ENCODE measurements around the gene CLK4.

CLK4 gene

DNA sequence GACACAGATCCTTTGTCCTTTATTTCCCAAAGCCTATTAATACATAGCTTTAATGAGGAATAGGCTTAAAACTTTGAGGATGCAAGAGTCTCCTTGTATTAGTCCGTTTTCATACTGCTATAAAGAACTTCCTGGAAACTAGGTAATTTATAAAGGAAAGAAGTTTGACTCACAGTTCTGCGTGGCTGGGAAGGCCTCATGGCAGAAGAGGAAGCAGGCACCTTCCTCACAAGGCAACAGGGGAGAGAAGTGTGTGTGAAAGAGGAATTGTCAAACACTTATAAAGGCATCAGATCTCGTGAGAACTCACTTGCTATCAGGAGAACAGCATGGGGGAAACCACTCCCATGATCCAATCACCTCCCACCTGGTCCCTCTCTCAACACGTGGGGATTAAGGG, 5.4 kb upstream of the CLK4 start:
- DNase-seq = no peak

DNA sequence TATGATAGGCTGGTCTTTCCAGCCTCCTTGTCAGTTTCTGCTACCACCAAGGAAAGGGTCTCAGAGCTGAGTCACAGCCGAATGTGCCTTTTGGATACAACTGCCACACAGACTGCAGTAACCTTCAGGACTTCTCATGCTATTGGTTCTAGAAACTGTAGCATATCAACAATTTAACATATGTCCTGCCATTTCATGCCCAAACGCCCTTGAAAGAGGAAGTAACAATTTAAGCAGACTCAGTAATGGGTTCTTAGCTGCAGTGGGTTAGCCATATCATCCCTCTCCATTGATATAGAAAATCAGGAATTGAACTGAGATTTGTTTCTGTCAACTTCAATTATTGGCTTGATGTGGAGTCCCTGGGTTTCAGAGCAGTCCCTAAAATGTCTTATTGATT, 4.1 kb upstream of the CLK4 start:
- DNase-seq = no peak

DNA sequence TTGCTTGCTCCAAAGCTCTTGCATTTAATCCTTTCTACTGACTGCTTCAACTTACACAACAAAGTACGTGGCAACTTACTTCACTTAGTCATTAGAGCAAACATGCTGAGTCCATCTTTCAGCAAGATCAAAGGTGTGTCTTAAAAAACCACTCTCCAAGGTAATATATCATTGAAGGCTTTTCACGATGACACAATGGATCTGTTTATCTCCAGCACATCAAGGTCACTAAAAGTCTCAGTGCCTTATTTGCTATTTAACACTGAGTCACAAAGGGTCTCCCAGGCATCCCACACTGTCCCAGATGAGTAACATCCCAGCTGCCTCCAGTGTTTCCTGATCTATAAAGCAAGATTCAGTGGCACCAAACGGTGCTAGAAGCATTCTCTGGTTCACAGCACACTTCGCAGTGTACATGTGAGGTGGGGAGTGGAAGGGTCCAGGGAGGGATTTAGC, 3.7 kb upstream of the CLK4 start:
- no peak for DNase-seq

DNA sequence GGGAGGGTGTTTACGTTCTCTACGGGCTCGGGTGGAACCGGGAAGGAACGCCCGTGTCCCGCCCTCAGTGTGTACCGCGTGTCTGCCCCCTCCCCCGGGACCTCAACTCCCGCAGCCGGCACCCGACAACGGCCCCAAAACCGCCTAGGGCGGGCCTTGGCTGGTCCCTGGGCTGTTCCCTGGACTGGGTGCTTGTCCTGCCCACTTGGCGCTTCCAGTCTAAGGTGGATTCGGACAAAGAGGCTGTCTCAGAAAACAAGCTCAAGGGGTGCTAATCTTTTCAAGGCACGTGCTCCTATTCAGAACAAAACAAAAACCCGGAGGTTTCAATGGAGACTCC, 379 bp upstream of the CLK4 start:
- DNase-seq = no peak

DNA sequence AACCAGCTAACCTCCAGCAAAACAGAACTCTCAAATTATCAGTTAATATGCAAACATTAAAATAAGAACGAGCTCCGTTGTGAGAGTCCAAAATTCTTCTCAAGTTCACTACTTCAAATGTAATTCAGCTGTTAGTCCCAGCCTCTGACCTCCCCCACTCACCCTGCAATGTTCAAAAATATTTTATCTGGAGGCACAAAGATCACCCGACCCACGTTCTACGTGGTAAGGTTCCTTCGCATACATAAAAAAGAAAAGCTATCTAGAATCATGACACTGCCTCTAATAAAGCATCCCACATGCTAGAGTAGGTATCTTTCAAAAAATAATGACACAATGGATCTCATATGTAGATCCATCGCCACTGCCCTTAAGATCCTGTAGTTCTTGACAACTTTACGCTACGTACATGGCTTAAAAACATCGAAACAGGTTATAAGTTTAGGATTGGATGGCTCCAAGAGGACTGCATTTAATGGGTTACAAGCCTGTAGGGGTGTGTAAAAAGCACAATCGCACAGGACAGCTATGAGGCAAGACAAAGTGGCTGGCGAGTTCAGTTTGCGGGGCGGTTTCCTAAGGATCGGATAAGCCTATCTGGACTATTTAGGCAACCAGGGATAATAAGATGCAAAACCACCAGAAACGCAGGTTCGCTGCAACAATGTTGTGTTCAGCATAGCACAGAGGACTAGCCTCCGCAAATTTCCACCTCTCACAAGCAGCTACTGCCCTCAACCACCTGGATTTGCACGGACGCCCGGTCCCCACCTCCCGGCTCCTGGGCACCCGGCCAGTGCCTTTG, 969 bp downstream of the CLK4 start:
- DNase-seq = no peak

DNA sequence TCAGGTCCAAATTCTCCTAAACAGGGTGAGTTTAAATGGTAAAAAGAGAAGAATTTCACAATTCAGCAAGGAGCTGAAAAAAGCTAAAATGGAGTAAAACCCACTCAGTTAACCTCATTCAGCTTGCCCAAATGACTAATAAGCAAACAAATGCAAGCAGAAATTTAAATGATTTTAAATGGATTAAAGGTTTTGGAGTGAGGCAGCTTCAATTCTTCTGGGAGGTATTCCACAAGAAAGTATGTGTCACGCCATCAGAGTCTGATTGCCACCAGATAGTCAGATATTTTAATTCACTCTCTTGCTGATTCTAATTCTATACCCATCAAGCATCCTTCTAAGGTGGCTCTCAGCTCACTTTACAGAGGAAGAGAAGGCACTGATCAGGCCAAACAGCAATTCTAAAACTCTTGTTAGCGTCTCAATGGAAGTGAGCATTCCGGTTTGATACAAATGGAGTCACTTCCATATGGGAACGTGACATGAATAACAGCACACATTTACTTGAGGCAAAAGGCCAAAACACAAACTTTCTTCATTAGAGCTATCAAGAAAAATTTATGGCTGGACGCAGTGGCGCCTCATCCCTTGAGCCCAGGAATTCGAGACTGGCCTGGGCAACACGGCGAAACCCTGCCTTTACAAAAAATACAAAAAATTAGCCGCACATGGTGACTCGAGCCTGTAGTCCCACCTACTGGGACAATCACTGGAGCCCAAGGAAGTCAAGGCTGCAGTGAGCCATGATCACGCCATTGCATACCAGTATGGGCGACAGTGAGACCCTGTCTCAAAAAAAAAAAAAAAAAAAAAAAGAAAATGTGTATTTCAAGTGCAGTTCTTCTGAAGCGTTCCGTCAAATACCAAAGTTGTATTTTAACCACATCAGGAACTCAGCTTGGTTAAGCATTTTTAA, 2.0 kb downstream of the CLK4 start:
- no peak for DNase-seq

DNA sequence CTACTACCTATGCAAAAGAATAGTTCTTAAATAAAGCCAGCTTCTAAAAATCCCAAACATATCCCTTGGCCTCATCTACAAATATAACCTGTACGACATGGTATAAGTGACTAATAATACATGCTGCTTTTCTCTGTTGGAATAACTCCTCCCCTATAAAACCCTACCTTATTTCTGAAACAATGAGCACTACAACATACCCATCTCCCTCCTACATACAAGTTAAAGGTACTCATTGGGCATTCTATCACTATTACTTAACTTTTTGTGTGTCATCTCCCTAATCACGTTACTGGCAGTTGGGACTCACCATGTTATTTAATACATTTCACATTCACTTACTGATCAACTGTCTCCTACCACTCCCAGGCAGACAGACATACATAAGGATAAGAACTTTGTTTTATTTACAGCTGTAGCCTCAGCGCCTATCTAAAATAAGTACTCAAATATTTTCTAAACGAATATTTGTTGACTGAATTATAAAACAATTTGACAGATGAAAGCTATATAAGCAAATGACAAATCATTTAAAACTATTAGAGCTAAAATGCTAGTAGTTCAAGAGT, 4.1 kb downstream of the CLK4 start:
- DNase-seq = no peak

DNA sequence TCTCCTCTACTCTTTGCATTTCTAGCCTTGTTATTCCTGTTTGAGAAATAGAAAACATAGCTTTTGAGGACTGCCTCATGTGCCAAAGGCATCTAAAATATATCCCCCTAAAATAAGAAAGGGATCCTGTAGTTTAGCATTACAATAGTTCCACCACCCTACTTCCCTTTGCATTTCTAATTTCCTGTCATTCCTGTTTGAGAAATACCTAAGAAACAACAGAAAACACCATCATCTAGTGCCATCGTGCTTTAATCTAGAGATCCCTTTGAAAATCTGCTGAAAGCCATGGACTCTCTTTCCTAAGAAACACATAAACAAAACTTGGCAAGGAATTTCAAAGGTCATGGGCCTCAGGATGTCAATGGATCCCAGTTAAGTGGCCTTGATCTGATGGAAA, 7.5 kb downstream of the CLK4 start:
- DNase-seq = no peak

DNA sequence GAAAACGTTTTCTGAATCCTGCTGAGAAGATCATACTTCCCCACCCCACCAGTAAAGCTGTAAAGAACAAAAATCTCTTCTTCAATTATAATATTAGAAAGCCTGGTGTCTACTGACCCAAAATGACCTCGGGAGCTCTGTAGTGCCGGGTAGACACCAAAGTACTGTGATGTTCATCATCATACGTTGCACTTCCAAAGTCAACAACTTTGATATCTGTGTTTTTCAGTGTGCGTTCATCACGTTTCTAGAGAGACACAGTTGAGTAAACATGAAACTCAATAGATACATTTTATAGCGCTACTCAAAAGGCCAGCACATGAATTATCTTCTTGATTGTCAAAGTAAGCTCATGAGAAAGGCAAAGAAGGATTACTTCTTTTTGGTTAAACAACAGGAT, 14.6 kb downstream of the CLK4 start:
- DNase-seq = no peak

DNA sequence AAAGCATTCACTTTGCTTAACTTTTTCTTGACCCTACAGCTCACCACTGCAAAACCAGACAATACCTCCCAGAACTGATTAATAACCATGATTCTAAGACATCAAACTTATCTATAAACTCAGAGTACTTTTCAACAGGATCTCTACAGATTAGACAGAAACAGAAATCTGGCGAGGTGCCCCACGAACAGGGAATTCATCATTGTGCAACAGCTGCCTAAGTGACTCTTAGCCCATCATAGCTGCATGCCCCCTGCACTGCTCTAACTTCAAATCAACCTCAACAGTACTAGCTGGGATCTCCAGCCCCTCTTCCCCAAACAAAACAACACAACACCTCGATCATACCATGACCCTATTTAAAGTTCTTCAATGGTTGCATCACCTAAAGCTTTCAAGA, 20.6 kb downstream of the CLK4 start:
- DNase-seq = no peak

DNA sequence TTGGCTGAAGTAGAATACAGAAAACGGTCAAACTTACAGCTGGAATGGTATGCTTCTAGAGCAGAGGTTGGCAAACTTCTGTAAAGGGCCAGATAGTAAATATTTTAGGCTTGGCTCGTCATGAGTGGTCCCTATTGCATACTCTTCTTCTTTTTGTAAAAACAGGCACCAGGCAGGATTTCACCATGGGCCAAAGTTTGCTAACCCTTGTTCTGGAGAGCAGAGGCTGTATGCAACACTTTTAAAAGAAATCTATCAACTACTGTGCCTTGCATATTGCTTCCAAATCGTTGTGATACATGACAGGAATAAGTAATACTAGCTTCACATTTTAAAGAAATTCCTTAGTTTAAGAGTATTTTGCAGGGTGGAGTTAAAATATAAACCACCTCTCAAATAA, 21.1 kb downstream of the CLK4 start:
- DNase-seq = no peak

DNA sequence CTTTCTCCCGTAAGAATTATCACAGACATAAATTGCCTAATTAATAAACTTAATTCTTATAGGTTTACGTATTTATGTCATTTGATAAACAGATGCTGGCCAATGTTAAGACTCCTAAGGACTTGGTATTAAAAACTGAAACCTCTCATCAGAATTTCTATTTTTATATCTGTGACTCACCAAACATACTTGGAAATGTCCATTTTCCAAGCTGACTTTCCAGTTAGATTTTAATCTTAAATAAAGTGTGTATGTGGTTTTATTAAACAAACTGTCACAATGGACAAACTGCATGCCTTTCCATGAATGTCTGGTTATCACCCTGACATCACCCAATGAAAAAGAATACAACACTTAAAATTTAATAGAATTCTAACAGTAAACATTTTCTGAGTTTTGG, 24.1 kb downstream of the CLK4 start:
- no peak for DNase-seq

DNA sequence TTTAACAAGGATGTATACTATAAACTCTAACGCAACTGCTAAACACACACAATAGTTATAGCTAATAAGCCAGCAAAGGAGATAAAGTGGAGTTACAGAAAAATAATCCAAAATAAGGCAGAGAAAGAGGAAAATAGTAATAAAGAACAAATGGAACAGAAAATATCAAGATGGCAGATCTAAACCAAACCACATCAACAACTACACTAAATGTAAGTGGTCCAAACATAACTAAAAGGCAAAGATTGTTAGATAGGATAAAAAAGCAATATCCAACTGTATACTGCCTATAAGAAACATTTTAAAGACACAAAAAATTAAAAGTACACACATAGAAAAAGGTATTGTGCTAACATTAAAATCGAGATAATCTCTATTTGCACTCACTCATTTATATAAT, 31.1 kb downstream of the CLK4 start:
- no peak for DNase-seq

DNA sequence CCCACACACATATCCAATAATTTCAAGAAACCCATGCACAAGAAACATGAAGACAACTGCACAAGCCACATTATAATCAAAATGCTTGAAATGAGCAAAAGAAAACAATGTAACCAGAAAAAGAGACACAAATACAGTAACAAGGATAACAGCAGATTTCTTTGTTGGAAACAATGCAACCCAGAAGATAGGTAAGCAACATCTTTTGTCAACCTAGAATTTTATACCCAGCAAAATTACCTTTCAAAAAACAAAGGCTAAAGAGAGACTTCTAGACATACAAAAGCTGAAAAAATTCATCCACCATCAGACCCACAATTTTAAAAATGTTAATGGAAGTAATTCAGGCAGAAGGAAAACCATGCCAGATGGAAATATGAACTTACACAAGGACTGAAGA, 31.7 kb downstream of the CLK4 start:
- no peak for DNase-seq

DNA sequence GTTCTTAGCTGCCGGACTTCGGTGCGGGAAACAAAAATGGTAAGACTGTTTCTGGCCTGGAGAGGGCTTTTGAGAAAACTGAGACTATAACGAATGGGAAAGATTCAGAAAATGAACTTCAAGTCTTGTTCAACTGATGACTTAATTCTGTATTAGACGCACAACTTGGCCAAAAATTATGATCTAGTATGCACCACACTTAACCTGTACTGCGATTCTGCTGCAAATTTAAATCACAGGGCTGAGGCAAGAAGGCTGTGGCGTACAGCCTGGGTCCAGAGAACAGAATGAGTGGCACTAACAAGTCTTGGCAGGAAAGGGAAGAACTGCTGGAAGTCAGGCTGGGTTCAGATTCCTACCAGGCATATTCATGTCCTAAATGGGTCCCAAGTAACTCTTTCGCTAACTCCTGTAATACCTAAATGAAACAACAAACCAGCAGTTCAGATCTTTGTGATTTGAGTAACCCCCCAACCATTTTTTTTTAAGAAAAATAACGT, 35.9 kb downstream of the CLK4 start:
- DNase-seq = no peak

DNA sequence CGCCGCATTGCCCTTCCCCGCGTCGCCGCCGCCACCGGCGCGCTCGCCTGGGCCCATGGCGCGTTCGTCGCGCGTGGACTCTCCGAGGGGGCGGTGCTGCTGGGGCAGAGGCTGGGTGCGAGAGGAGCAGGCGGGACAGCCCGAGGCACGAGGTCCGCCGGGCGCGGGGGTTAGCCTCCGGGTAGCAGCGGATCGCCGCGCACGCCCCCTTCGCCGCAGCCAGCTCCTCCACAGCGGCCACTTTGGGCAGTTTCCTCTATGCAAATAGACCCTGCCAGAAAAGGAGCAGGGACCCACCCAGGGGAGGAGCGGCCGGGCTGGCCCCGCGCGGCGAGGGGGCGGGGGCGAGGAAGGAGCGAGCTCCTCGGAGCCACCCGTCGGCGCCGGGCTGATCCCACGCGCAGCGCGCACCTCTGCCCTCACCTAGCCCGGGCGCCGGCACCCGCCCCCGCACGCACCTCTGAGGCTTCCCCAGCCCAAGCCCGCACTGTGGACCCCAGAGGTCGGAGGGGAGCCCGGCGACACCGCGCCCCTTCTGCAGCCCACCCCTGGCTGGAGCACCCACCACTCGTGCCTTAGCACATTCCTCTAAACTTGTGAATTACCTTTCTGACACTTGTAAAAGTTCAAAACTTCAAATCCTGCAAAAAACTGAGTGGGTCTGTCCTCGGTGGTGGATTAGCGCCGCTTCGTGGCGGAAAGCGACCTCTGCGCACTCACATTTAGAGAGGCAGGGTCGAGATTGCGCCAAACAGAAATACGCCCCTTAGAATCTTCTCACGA, 36.5 kb downstream of the CLK4 start, which contains the start of gene COL23A1:
Gene COL23A1 (minus strand): TSS at position 253 of the 783 bp plus-strand sequence.
- peak; percentile 33 for DNase-seq

DNA sequence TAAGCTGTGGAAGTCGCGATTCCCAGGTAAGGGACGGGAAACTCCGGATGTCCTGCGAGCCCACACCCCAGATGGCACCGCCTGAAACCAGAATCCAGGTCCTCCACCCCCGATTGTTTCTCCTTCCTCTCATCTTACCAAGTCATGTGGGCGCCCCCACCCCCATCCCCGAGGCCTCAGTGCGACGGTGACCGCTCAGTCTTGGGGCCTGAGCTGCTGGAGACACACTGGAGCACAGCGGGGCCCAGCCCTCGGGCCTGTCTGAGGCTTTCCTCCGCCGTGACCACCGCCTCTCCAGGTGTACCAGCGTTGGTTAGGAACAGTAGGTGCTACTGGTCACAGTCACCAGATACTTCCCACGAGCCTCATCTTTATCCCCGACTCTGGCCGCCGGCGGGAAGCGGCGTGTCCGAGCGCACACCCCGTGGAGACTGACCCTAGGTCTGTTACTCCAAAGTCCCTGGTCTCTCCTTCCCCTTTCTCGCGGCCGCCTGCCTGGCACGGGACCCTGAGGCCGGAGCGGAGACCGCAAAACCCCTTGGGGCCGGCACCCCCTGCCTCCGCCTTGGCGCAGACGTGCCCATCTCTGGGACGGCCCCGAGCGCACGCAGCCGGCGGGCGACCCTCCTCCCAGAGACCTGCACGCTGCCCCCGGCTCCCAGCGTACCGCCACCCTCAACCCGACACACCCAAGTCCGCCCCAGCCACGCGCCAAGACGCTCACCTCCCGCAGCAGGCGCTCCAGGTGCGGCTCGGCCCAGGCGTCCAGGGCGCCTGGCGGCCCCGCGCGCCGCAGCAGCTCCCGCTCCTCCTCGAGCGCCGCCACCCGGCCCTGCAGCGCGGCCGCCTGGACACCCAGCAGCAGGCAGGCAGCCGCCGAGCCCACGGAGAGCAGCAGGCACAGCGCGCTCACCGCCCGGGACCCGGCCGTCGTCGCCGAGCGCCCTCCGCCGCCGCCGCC, 37.4 kb downstream of the CLK4 start:
- DNase-seq = no peak

DNA sequence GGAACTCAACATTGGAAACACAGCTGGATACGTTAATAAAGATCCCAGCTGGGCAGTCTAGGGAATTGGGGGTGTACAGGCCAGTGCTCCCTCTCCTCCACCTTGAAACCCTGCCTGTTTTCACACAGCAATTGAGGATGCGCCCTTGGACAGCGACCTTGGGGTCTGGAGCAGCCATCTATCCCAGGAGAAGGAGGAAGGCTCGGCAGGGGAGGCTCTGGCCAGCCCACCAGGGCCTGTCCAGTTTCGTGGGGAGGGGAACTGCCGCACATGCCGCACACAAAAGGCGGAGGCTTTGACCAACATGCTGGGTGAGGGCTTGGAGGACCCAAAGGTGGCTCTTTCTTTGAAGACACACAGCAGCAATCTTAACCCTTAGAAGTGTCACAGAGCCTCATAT, 38.1 kb downstream of the CLK4 start:
- no peak for DNase-seq

DNA sequence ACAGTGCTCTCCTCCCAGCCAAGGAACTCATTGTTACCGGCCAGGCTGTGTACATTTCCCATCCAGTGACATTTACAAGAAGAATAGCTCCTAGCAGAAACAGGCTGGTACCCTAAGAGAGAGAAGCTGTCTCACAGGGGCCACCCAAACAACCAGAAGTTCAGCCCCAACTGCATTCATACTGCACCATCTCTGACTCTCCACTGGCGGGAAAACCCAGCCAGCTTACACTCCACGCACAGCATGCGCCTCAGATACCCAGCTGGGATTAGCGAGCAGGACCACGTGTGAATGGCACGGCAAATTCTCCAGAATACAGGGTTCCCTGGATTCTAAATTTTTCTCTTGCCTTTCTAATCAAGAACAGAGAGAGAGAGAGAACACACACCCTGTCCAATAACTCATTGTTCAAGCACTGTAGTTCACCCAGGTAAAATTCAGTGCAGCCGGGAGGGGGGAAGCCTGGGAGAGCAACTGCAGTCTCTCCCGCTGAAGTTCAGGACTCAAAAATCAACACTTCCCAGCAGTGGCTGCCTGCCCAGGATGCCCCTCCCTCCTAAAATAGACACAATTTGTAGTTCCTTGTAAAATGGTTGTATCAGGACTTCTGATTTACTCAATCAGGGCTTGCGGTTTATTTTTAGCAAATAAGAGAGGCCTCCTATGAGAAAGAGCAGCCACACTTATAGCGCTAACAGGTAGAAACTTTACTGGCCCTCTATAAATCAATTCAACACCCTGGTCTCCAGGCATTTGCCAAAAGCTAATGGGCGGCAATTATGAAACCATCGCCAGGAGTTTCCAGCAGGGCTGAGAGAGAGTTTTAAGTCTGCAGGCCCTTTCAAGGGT, 38.9 kb downstream of the CLK4 start:
- no peak for DNase-seq

DNA sequence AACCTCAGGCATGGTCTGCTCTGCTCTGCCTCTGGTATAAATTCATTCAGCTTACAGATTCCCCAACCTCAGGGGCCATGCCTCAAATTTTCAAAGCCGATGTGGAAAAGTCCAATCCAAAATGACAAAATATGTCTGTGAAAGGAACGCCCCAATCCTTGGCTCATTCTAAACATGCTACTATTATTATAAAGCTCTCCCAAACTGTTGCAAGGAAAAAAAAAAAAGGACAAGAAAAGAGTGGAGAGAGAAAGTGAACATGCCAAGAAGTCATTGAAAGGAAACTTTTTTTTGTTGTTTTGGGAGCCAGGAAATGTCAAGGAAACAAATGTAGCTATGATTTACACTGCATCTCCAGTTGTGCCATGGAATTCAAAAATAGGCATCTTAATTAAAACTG, 40.5 kb downstream of the CLK4 start:
- no peak for DNase-seq

DNA sequence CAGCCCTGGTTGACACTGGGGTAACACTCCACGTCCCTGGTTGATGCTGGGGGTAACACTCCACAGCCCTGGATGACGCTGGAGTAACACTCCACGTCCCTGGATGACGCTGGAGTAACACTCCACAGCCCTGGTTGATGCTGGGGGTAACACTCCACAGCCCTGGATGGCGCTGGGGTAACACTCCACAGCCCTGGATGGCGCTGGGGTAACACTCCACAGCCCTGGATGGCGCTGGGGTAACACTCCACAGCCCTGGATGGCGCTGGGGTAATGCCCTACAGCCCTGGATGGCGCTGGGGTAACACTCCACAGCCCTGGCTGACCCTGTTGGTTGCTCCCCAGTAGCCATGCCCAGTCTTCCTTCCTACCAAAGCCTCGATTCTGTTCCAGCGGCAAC, 41.4 kb downstream of the CLK4 start:
- DNase-seq = peak; percentile 6

Measured in CD4-positive, alpha-beta T cell treated with Interleukin-10 for 1 hour (primary cell).